K562 (cell line): Measurements from ENCODE around the gene HOTAIR. TPM values are rescaled to one million over a fixed set of nuclear protein-coding genes. Genes with fewer than 3 reads are reported as not detected.

Experiments
- BRD9 ChIP-seq: fragments of 450-650 bp; IDR thresholded peaks from 2 replicates; pipeline ENCODE4 v1.6.1; 2018; ENCODE audit warnings: low read depth; ENCODE audit not compliant: partially characterized antibody
- DPF2 ChIP-seq: fragments of 450-650 bp; IDR thresholded peaks from 2 replicates; pipeline ENCODE4 v1.6.1; 2016
- SMARCA5 ChIP-seq: fragments of 450-650 bp; IDR thresholded peaks from 2 replicates; pipeline ENCODE4 v1.6.1; 2016
- STAT6 ChIP-seq: sonication (generic); formaldehyde crosslinking; IDR thresholded peaks from 2 replicates; pipeline ENCODE4 v1.8.1; 2023; ENCODE audit warnings: mild to moderate bottlenecking, missing genetic modification reagents
- ZC3H4 ChIP-seq: sonication (generic); formaldehyde crosslinking; IDR thresholded peaks from 2 replicates; pipeline ENCODE4 v1.9.0; 2021; ENCODE audit warnings: missing genetic modification reagents, borderline replicate concordance
- ZNF639 ChIP-seq, 2 experiments: fragments of 200-800 bp in 1 of 2; sonication (Bioruptor generic) in 1 of 2; sonication (generic) in 1 of 2; formaldehyde crosslinking in 1 of 2; IDR thresholded peaks in 1 of 2; conservative IDR thresholded peaks in 1 of 2; 2 replicates each; pipeline versions ENCODE4 v1.5.0 to v1.6.1; 2016 to 2020; ENCODE audit warnings: missing compliant biosample characterization in 1 of 2, missing genetic modification characterization in 1 of 2, missing genetic modification reagents in 1 of 2
- polyA plus RNA-seq, 8 experiments: library from polyadenylated mRNA; depleted of rRNA in 4 of 8; stranded (reverse) in 5 of 8; unstranded in 3 of 8; fragments of >200 nt; fragmentation: Nextera tagmentation in 2 of 8; fragmentation: Illumina TruSeq in 1 of 8; extraction: Ambion mirVana in 2 of 8; extraction: Trizol in 1 of 8; gene quantifications; 2 replicates each; pipeline versions ENCODE4 v1.2.1 to v1.2.3, GENCODE V29; 2011 to 2014; ENCODE audit warnings: inconsistent platforms in 1 of 8, missing spikeins in 1 of 8
- total RNA-seq, 7 experiments: library from RNA; depleted of rRNA in 6 of 7; stranded (reverse); fragments of >200 nt in 6 of 7; fragmentation: Illumina TruSeq in 2 of 7; extraction: Trizol in 2 of 7; gene quantifications; 2 replicates each; pipeline versions ENCODE4 v1.2.1 to v1.2.3, GENCODE V29; 2011 to 2021; ENCODE audit warnings: low replicate concordance in 1 of 7
- TF ChIP-seq, protein P1 (sequence below), 2 experiments: fragments of 450-650 bp in 1 of 2; sonication (generic) in 1 of 2; formaldehyde crosslinking in 1 of 2; IDR thresholded peaks; 2 replicates each; pipeline versions ENCODE4 v1.7.1 to v1.9.0; 2016 to 2022; ENCODE audit warnings: inconsistent platforms in 1 of 2, mild to moderate bottlenecking in 1 of 2, missing genetic modification reagents in 1 of 2
- TF ChIP-seq, protein P2 (sequence below), 2 experiments: fragments of 450-650 bp; IDR thresholded peaks; 2 replicates each; pipeline ENCODE4 v1.6.1; 2016

Gene HOTAIR
- total and polyA plus RNA-seq, 9 of the 15 experiments (the other 6 are each of a cell fraction or from before 2014, with no cell fraction given), result 0.04 TPM; not detected in 8

DNA sequence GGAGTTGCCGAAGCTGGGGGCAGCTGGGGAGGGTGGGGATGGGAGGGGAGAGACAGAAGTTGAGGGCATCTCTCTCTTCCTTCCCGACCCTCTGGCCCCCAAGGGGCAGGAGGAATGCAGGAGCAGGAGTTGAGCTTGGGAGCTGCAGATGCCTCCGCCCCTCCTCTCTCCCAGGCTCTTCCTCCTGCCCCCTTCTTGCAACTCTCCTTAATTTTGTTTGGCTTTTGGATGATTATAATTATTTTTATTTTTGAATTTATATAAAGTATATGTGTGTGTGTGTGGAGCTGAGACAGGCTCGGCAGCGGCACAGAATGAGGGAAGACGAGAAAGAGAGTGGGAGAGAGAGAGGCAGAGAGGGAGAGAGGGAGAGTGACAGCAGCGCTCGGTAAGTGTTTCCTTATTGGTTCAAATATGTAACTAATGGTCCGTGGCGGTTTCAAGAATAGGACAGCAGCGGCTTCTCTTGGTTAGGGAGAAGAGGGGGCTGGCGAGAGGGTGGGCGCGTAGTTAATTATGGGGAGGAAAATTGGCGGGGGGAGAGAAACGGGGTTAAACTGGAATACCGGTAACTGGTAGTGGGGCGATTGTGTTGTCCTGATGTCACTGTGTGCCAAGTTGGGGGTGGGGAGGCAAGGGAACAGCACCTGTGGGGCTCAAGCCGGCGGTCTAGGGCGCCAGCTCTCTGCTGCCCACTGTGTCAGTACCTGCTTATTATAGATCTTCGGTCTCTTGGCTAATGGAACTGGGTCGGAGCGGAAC, 42.5 kb upstream of the HOTAIR start (continued):
- TF ChIP-seq, protein P1, sequence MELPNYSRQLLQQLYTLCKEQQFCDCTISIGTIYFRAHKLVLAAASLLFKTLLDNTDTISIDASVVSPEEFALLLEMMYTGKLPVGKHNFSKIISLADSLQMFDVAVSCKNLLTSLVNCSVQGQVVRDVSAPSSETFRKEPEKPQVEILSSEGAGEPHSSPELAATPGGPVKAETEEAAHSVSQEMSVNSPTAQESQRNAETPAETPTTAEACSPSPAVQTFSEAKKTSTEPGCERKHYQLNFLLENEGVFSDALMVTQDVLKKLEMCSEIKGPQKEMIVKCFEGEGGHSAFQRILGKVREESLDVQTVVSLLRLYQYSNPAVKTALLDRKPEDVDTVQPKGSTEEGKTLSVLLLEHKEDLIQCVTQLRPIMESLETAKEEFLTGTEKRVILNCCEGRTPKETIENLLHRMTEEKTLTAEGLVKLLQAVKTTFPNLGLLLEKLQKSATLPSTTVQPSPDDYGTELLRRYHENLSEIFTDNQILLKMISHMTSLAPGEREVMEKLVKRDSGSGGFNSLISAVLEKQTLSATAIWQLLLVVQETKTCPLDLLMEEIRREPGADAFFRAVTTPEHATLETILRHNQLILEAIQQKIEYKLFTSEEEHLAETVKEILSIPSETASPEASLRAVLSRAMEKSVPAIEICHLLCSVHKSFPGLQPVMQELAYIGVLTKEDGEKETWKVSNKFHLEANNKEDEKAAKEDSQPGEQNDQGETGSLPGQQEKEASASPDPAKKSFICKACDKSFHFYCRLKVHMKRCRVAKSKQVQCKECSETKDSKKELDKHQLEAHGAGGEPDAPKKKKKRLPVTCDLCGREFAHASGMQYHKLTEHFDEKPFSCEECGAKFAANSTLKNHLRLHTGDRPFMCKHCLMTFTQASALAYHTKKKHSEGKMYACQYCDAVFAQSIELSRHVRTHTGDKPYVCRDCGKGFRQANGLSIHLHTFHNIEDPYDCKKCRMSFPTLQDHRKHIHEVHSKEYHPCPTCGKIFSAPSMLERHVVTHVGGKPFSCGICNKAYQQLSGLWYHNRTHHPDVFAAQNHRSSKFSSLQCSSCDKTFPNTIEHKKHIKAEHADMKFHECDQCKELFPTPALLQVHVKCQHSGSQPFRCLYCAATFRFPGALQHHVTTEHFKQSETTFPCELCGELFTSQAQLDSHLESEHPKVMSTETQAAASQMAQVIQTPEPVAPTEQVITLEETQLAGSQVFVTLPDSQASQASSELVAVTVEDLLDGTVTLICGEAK (IDR thresholded peaks at IDR 0.05), result peak; percentile 41; the same call in 1 of the 2 replicates
- TF ChIP-seq, protein P1 (CRISPR knock-in tag; IDR thresholded peaks at IDR 0.05), result no peak
- no peak for TF ChIP-seq BRD9
- TF ChIP-seq DPF2, result peak; percentile 55; the same call in 1 of the 2 replicates
- TF ChIP-seq ZNF639 (CRISPR knock-in tag; conservative IDR thresholded peaks at IDR 0.05 in 1 of 2, IDR thresholded peaks at IDR 0.05 in 1 of 2), result 0 out of 4 replicates have a peak, but pooled peaks of 1 of the 2 experiments have one; percentile 19
- no peak for TF ChIP-seq ZC3H4
- TF ChIP-seq SMARCA5, result peak; percentile 49; the same call in 1 of the 2 replicates
- no peak for TF ChIP-seq STAT6 (CRISPR knock-in tag)
- TF ChIP-seq, protein P2, sequence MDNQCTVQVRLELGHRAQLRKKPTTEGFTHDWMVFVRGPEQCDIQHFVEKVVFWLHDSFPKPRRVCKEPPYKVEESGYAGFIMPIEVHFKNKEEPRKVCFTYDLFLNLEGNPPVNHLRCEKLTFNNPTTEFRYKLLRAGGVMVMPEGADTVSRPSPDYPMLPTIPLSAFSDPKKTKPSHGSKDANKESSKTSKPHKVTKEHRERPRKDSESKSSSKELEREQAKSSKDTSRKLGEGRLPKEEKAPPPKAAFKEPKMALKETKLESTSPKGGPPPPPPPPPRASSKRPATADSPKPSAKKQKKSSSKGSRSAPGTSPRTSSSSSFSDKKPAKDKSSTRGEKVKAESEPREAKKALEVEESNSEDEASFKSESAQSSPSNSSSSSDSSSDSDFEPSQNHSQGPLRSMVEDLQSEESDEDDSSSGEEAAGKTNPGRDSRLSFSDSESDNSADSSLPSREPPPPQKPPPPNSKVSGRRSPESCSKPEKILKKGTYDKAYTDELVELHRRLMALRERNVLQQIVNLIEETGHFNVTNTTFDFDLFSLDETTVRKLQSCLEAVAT (IDR thresholded peaks at IDR 0.05), result 0 out of 4 replicates have a peak, but pooled peaks of 1 of the 2 experiments have one; percentile 63
